OCI-LY7 (cell line): ENCODE measurements around the gene IDE. TPM values are rescaled to one million over a fixed set of nuclear protein-coding genes. Genes with fewer than 3 reads are reported as not detected.
"Not testable (repeated sequence)": the region's sequence is repeated elsewhere in the genome, so short reads cannot be mapped to it uniquely, and the experiment has no call there.

Source experiments
- BruUV-seq: library from RNA; stranded (reverse); fragments of 400-500 nt; replicated peaks from 2 replicates; lab custom pipeline; 2021; lab: Mats Ljungman, UMichigan
- CTCF ChIA-PET: fragments of 300-600 bp; sonication (Branson Sonifier 250); formaldehyde crosslinking; loops from one replicate; lab custom pipeline; 2022; ENCODE audit warnings: antibody characterized with exemption; ENCODE audit not compliant: unreplicated experiment; lab: Charles Lee
- POLR2A ChIA-PET: fragments of 300-600 bp; sonication (Branson Sonifier 250); formaldehyde crosslinking; loops from one replicate; lab custom pipeline; 2022; ENCODE audit warnings: antibody characterized with exemption; lab: Charles Lee
- DNase-seq: peaks from one replicate; pipeline ENCODE4 v3.0.0-alpha.2; 2015; ENCODE audit warnings: low spot score
- H2AFZ ChIP-seq: fragments of 200-600 bp; sonication (generic), shearing (Covaris generic); 2 replicates; pipeline ENCODE4 v1.6.1; 2014; ENCODE audit warnings: mild to moderate bottlenecking, antibody characterized with exemption, low read length, moderate library complexity
- H3K27ac ChIP-seq: fragments of 200-600 bp; sonication (generic); 2 replicates; pipeline ENCODE4 v1.5.1; 2014; ENCODE audit warnings: mixed run types, low read depth, mild to moderate bottlenecking, moderate library complexity, low read length, inconsistent platforms; ENCODE audit not compliant: poor library complexity, severe bottlenecking
- H3K36me3 ChIP-seq: fragments of 200-600 bp; sonication (generic); 2 replicates; pipeline ENCODE4 v1.6.1; 2014; ENCODE audit warnings: mild to moderate bottlenecking, antibody characterized with exemption, low read length, moderate library complexity, mixed read lengths; ENCODE audit not compliant: insufficient read depth
- H3K4me1 ChIP-seq: fragments of 200-600 bp; sonication (generic); 2 replicates; pipeline ENCODE4 v1.5.1; 2014; ENCODE audit warnings: mild to moderate bottlenecking, low read length; ENCODE audit not compliant: insufficient read depth, poor library complexity, severe bottlenecking
- H3K4me2 ChIP-seq: fragments of 200-600 bp; sonication (generic); 2 replicates; pipeline ENCODE4 v1.6.1; 2014; ENCODE audit warnings: mild to moderate bottlenecking, low read length
- H3K4me3 ChIP-seq: fragments of 200-600 bp; sonication (generic); 2 replicates; pipeline ENCODE4 v1.5.1; 2014; ENCODE audit warnings: mild to moderate bottlenecking, low read depth, low read length; ENCODE audit not compliant: poor library complexity, severe bottlenecking
- H3K79me2 ChIP-seq: fragments of 200-600 bp; sonication (generic); 2 replicates; pipeline ENCODE4 v1.6.1; 2016; ENCODE audit warnings: low read depth, mild to moderate bottlenecking, low read length, moderate library complexity, mixed read lengths; ENCODE audit not compliant: insufficient read depth
- H3K9me2 ChIP-seq: fragments of 200-600 bp; sonication (generic); 2 replicates; pipeline ENCODE4 v1.6.1; 2016; ENCODE audit warnings: mild to moderate bottlenecking, low read length, mixed read lengths; ENCODE audit not compliant: insufficient read depth
- H3K9me3 ChIP-seq: fragments of 200-600 bp; sonication (generic); 2 replicates; pipeline ENCODE4 v1.6.1; 2014; ENCODE audit warnings: mild to moderate bottlenecking, mixed run types, low read length, mixed read lengths
- H4K20me1 ChIP-seq: fragments of 200-600 bp; sonication (generic); 2 replicates; pipeline ENCODE4 v1.6.1; 2014; ENCODE audit warnings: mild to moderate bottlenecking, antibody characterized with exemption, low read length, moderate library complexity, mixed read lengths; ENCODE audit not compliant: insufficient read depth
- CTCF ChIP-seq: fragments of 200-600 bp; sonication (generic); conservative IDR thresholded peaks from 2 replicates; pipeline ENCODE4 v1.5.1; 2014; ENCODE audit warnings: mild to moderate bottlenecking, antibody characterized with exemption, low read length, moderate library complexity, mixed read lengths
- EZH2phosphoT487 ChIP-seq: fragments of 200-600 bp; sonication (generic); IDR thresholded peaks from 2 replicates; pipeline ENCODE4 v1.6.1; 2018; ENCODE audit warnings: low read depth, borderline replicate concordance, mild to moderate bottlenecking, mixed run types, antibody characterized with exemption, low read length, moderate library complexity, mixed read lengths
- intact Hi-C: fragments of 100-400 bp; cut with micrococcal nuclease; formaldehyde crosslinking; loops from one replicate; pipeline ENCODE4 v1.10.0; 2022; ENCODE audit not compliant: unreplicated experiment
- total RNA-seq, 2 experiments: library from RNA; depleted of rRNA in 1 of 2; stranded (reverse); fragments of >200 nt in 1 of 2; shearing (Covaris generic) in 1 of 2; gene quantifications; 2 replicates each; pipeline ENCODE4 v1.2.3, GENCODE V29; 2014 to 2022

Gene IDE
- total RNA-seq, 2 experiments from 2014 or later: 14.2 to 42.4 TPM

DNA sequence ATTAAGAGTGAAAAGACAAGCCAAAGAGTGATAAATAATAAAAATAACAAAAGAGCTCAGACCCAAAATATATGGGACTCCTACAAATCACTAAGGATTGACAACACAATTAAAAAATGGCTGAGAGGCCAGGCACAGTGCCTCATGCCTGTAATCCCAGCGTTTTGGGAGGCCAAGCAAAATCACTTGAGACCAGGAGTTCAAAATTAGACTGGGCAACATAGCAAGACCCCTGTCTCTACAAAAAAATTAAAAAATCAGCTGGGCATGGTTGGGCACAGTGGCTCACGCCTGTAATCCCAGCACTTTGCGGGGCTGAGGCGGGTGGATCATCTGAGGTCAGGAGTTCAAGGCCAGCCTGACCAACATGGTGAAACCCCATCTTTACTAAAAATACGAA lies 137.3 kb downstream of the IDE start:
- intact Hi-C loops: no loop called here
- H2AFZ ChIP-seq: no peak overlapping the region
- H3K79me2 ChIP-seq: no peaks in the 10 kb centered on the region
- TF ChIP-seq CTCF (no peak), EZH2phosphoT487 (no peak)
- H3K36me3 ChIP-seq: no peaks in the 10 kb centered on the region
- ChIA-PET CTCF (no interaction called here), POLR2A (no interaction called here)
- H3K4me3 ChIP-seq: no peak overlapping the region
- H4K20me1 ChIP-seq: no peaks in the 10 kb centered on the region
- no peak for DNase-seq
- BruUV-seq: no TSS peak
- no peak overlapping the region for H3K4me2 ChIP-seq
- no peaks in the 10 kb centered on the region for H3K4me1 ChIP-seq
- H3K27ac ChIP-seq: no peak overlapping the region
- no peaks in the 10 kb centered on the region for H3K9me2 ChIP-seq
- no peaks in the 10 kb centered on the region for H3K9me3 ChIP-seq

GRCh38 chr10:92436065-92436464 lies 137.8 kb downstream of the IDE start:
- CTCF ChIA-PET, H3K36me3 ChIP-seq: not testable (repeated sequence)

GRCh38 chr10:92434385-92434784 lies 139.5 kb downstream of the IDE start:
- Histone ChIP-seq H3K36me3 (no peaks in the 10 kb centered on the region), H3K9me2 (no peaks in the 10 kb centered on the region), H3K27ac (no peak overlapping the region), H3K4me1 (no peaks in the 10 kb centered on the region), H3K4me3 (no peak overlapping the region), H2AFZ (no peak overlapping the region), H3K9me3 (no peaks in the 10 kb centered on the region), H4K20me1 (no peaks in the 10 kb centered on the region), H3K79me2 (no peaks in the 10 kb centered on the region), H3K4me2 (no peak overlapping the region)
- no TSS peak for BruUV-seq
- TF ChIP-seq CTCF (no peak), EZH2phosphoT487 (no peak)
- POLR2A ChIA-PET: no interaction called here
- no peak for DNase-seq
- CTCF ChIA-PET: no interaction called here
- intact Hi-C loops: no loop called here

More at GRCh38 chr10:92436065-92436464, 137.8 kb downstream of the IDE start:
- H3K9me2 ChIP-seq, H3K79me2 ChIP-seq, H3K4me3 ChIP-seq, H2AFZ ChIP-seq, H3K9me3 ChIP-seq, intact Hi-C loops, BruUV-seq, H4K20me1 ChIP-seq, H3K4me2 ChIP-seq, DNase-seq, H3K4me1 ChIP-seq, H3K27ac ChIP-seq: not testable (repeated sequence)
- POLR2A ChIA-PET: interaction anchor here (0.6 kb wide), 1 partner anchor 378 kb away, joined by 3 read pairs; no protein-coding TSS in a partner anchor
